NCI-H146 treated with DMSO at 0.1 percent for 48 hours (cell line): Measurements from ENCODE around the gene GPHA2.

ENCODE experiments used
- DNase-seq: peaks from one replicate; lab custom pipeline; 2025; ENCODE audit not compliant: unreplicated experiment; lab: John Stamatoyannopoulos, UW

Gene GPHA2

GRCh38 chr11:64931290-64931689 is 4.4 kb downstream of the GPHA2 start:
- no peak for DNase-seq

- DNase-seq, result no peak
Measured at GRCh38 chr11:64930340-64930739, 5.4 kb downstream of the GPHA2 start.

- DNase-seq, result no peak
Measured at GRCh38 chr11:64929625-64930024, 6.1 kb downstream of the GPHA2 start.

GRCh38 chr11:64928957-64929356 is 6.7 kb downstream of the GPHA2 start:
- no peak for DNase-seq

- no peak for DNase-seq
Measured at GRCh38 chr11:64926689-64927088, 9.0 kb downstream of the GPHA2 start.

- DNase-seq, result no peak
Measured at GRCh38 chr11:64925536-64926436, 9.9 kb downstream of the GPHA2 start.

- DNase-seq, result no peak
Measured at GRCh38 chr11:64924910-64925284, 10.8 kb downstream of the GPHA2 start.

GRCh38 chr11:64923944-64924909 is 11.5 kb downstream of the GPHA2 start, which contains the start of gene PPP2R5B:
Gene PPP2R5B (plus strand): TSS chr11:64924689. CDS start chr11:64925735, 1,046 bp downstream.
- peak; percentile 72 for DNase-seq

- no peak for DNase-seq
Measured at GRCh38 chr11:64923151-64923661, 12.5 kb downstream of the GPHA2 start.

GRCh38 chr11:64921384-64921783 is 14.3 kb downstream of the GPHA2 start:
- DNase-seq, result no peak

GRCh38 chr11:64920124-64920523 is 15.6 kb downstream of the GPHA2 start:
- no peak for DNase-seq

- no peak for DNase-seq
Measured at GRCh38 chr11:64919627-64920026, 16.1 kb downstream of the GPHA2 start.

GRCh38 chr11:64918017-64918416 is 17.7 kb downstream of the GPHA2 start:
- DNase-seq, result peak; percentile 3

GRCh38 chr11:64917663-64917995 is 18.1 kb downstream of the GPHA2 start:
- DNase-seq, result no peak

- peak; percentile 99 for DNase-seq
Measured at GRCh38 chr11:64916775-64917662, 18.7 kb downstream of the GPHA2 start, which contains the start of gene ATG2A. Gene ATG2A (minus strand): TSS chr11:64917209. CDS start chr11:64917135, 74 bp downstream.

GRCh38 chr11:64916040-64916774 is 19.5 kb downstream of the GPHA2 start:
- DNase-seq, result no peak

GRCh38 chr11:64915376-64915887 is 20.3 kb downstream of the GPHA2 start:
- no peak for DNase-seq

- DNase-seq, result no peak
Measured at GRCh38 chr11:64914123-64914522, 21.6 kb downstream of the GPHA2 start.

- no peak for DNase-seq
Measured at GRCh38 chr11:64913171-64913727, 22.4 kb downstream of the GPHA2 start.
